PC-9 (cell line): ENCODE results near the gene RGSL1.

Experiments
- EZH2 ChIP-seq: fragments of 200-600 bp; sonication (generic); IDR thresholded peaks from 2 replicates; pipeline ENCODE4 v1.8.0; 2017; ENCODE audit warnings: antibody characterized with exemption, low read depth
- TF ChIP-seq, protein P1 (sequence below): fragments of 200-600 bp; sonication (generic); conservative IDR thresholded peaks from 2 replicates; pipeline ENCODE4 v1.6.1; 2017; ENCODE audit warnings: mixed run types, antibody characterized with exemption, mild to moderate bottlenecking, moderate library complexity

DNA sequence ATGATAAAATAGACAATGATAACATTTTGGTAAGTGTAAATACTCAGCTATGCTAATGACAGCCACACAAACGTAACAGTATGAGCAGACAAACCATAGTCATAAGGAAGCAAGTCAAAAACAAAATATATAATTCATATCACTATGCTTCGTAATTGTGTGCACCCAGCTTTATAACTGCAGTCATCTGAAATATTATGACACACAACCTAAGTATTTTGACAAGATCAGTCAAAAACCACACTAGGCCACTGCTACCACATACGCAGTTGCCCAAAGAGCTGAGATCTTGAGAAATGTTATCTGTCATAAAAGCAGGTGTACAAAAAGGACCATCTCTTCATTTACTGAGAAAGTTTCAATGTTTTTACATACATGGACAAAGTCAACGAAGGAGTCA lies 113.1 kb downstream of the RGSL1 start:
- TF ChIP-seq, protein P1, sequence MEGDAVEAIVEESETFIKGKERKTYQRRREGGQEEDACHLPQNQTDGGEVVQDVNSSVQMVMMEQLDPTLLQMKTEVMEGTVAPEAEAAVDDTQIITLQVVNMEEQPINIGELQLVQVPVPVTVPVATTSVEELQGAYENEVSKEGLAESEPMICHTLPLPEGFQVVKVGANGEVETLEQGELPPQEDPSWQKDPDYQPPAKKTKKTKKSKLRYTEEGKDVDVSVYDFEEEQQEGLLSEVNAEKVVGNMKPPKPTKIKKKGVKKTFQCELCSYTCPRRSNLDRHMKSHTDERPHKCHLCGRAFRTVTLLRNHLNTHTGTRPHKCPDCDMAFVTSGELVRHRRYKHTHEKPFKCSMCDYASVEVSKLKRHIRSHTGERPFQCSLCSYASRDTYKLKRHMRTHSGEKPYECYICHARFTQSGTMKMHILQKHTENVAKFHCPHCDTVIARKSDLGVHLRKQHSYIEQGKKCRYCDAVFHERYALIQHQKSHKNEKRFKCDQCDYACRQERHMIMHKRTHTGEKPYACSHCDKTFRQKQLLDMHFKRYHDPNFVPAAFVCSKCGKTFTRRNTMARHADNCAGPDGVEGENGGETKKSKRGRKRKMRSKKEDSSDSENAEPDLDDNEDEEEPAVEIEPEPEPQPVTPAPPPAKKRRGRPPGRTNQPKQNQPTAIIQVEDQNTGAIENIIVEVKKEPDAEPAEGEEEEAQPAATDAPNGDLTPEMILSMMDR = no peak
- no peak for TF ChIP-seq EZH2
